ENCODE data around the gene RBM15.

RBM15 gene

GRCh38 chr1:110338886-110339406 is at the start of gene RBM15:
Gene RBM15 (plus strand): TSS chr1:110339377. CDS start chr1:110339406, 29 bp downstream.
- DNase-seq (ENCODE audit: low read depth, low spot score) = peak; percentile 99
- H3K9me3 ChIP-seq (ENCODE audit: control insufficient read depth, insufficient read depth, low read length) = no peaks in the 10 kb centered on the region
- no CpG with 5 or more reads among the region's 25 CpGs for WGBS (ENCODE audit: insufficient coverage, insufficient read length)
- H3K27me3 ChIP-seq (ENCODE audit: control insufficient read depth, insufficient read depth, low read length) = no peaks in the 10 kb centered on the region
- H3K4me3 ChIP-seq (ENCODE audit: low read length) = peak within 1 kb of the TSS; percentile 95
- no peak within 1 kb of the TSS for H3K27ac ChIP-seq (ENCODE audit: low read length)
- H3K4me1 ChIP-seq (ENCODE audit: control insufficient read depth, insufficient read depth, low read length) = no peaks in the 10 kb centered on the region
- peaks cover 7% of the 10 kb centered on the region; the same call in 1 of the 2 replicates for H3K36me3 ChIP-seq (ENCODE audit: control insufficient read depth, insufficient read depth, low read length)

- no peaks in the 10 kb centered on the region for H3K9me3 ChIP-seq (ENCODE audit: control insufficient read depth, insufficient read depth, low read length)
Measured at GRCh38 chr1:110291241-110292030, 47.7 kb upstream of the RBM15 start.

GRCh38 chr1:110292031-110292741 is 47.0 kb upstream of the RBM15 start:
- H3K27me3 ChIP-seq (ENCODE audit: control insufficient read depth, insufficient read depth, low read length) = no peaks in the 10 kb centered on the region
- no peaks in the 10 kb centered on the region for H3K4me1 ChIP-seq (ENCODE audit: control insufficient read depth, insufficient read depth, low read length)
- no peaks in the 10 kb centered on the region for H3K9me3 ChIP-seq (ENCODE audit: control insufficient read depth, insufficient read depth, low read length)
- no peak overlapping the region for H3K4me3 ChIP-seq (ENCODE audit: low read length)
- DNase-seq (ENCODE audit: low read depth, low spot score) = no peak
- no peak overlapping the region for H3K27ac ChIP-seq (ENCODE audit: low read length)
- no peaks in the 10 kb centered on the region for H3K36me3 ChIP-seq (ENCODE audit: control insufficient read depth, insufficient read depth, low read length)
- WGBS (ENCODE audit: insufficient coverage, insufficient read length) = no CpG with 5 or more reads among the region's 7 CpGs

More at GRCh38 chr1:110291241-110292030, 47.7 kb upstream of the RBM15 start:
- Histone ChIP-seq H3K27me3 (ENCODE audit: control insufficient read depth, insufficient read depth, low read length) (no peaks in the 10 kb centered on the region), H3K27ac (ENCODE audit: low read length) (no peak overlapping the region), H3K4me3 (ENCODE audit: low read length) (no peak overlapping the region), H3K4me1 (ENCODE audit: control insufficient read depth, insufficient read depth, low read length) (no peaks in the 10 kb centered on the region), H3K36me3 (ENCODE audit: control insufficient read depth, insufficient read depth, low read length) (no peaks in the 10 kb centered on the region)
- DNase-seq (ENCODE audit: low read depth, low spot score) = no peak
- no CpG with 5 or more reads among the region's 7 CpGs for WGBS (ENCODE audit: insufficient coverage, insufficient read length)

GRCh38 chr1:110293601-110294104 is 45.5 kb upstream of the RBM15 start:
- H3K36me3 ChIP-seq (ENCODE audit: control insufficient read depth, insufficient read depth, low read length) = no peaks in the 10 kb centered on the region
- H3K9me3 ChIP-seq (ENCODE audit: control insufficient read depth, insufficient read depth, low read length) = no peaks in the 10 kb centered on the region
- WGBS (ENCODE audit: insufficient coverage, insufficient read length) = no CpG with 5 or more reads among the region's 9 CpGs
- no peaks in the 10 kb centered on the region for H3K27me3 ChIP-seq (ENCODE audit: control insufficient read depth, insufficient read depth, low read length)
- DNase-seq (ENCODE audit: low read depth, low spot score) = no peak
- no peak overlapping the region for H3K4me3 ChIP-seq (ENCODE audit: low read length)
- H3K27ac ChIP-seq (ENCODE audit: low read length) = no peak overlapping the region
- H3K4me1 ChIP-seq (ENCODE audit: control insufficient read depth, insufficient read depth, low read length) = no peaks in the 10 kb centered on the region

- no peak for DNase-seq (ENCODE audit: low read depth, low spot score)
- WGBS (ENCODE audit: insufficient coverage, insufficient read length) = no CpG with 5 or more reads among the region's 9 CpGs
- no peaks in the 10 kb centered on the region for H3K36me3 ChIP-seq (ENCODE audit: control insufficient read depth, insufficient read depth, low read length)
- no peaks in the 10 kb centered on the region for H3K4me1 ChIP-seq (ENCODE audit: control insufficient read depth, insufficient read depth, low read length)
- no peaks in the 10 kb centered on the region for H3K27me3 ChIP-seq (ENCODE audit: control insufficient read depth, insufficient read depth, low read length)
- no peak overlapping the region for H3K4me3 ChIP-seq (ENCODE audit: low read length)
- no peak overlapping the region for H3K27ac ChIP-seq (ENCODE audit: low read length)
- H3K9me3 ChIP-seq (ENCODE audit: control insufficient read depth, insufficient read depth, low read length) = no peaks in the 10 kb centered on the region
Measured at GRCh38 chr1:110294308-110294707, 44.9 kb upstream of the RBM15 start.

GRCh38 chr1:110298991-110299390 is 40.2 kb upstream of the RBM15 start:
- WGBS (ENCODE audit: insufficient coverage, insufficient read length) = no CpG with 5 or more reads among the region's 4 CpGs
- no peak for DNase-seq (ENCODE audit: low read depth, low spot score)
- Histone ChIP-seq H3K27ac (ENCODE audit: low read length) (no peak overlapping the region), H3K27me3 (ENCODE audit: control insufficient read depth, insufficient read depth, low read length) (no peaks in the 10 kb centered on the region), H3K4me3 (ENCODE audit: low read length) (no peak overlapping the region), H3K9me3 (ENCODE audit: control insufficient read depth, insufficient read depth, low read length) (no peaks in the 10 kb centered on the region), H3K4me1 (ENCODE audit: control insufficient read depth, insufficient read depth, low read length) (no peaks in the 10 kb centered on the region), H3K36me3 (ENCODE audit: control insufficient read depth, insufficient read depth, low read length) (no peaks in the 10 kb centered on the region)

- WGBS (ENCODE audit: insufficient coverage, insufficient read length) = no CpG with 5 or more reads among the region's 1 CpG
- Histone ChIP-seq H3K27ac (ENCODE audit: low read length) (no peak overlapping the region), H3K9me3 (ENCODE audit: control insufficient read depth, insufficient read depth, low read length) (no peaks in the 10 kb centered on the region), H3K4me3 (ENCODE audit: low read length) (no peak overlapping the region), H3K36me3 (ENCODE audit: control insufficient read depth, insufficient read depth, low read length) (no peaks in the 10 kb centered on the region), H3K27me3 (ENCODE audit: control insufficient read depth, insufficient read depth, low read length) (no peaks in the 10 kb centered on the region), H3K4me1 (ENCODE audit: control insufficient read depth, insufficient read depth, low read length) (no peaks in the 10 kb centered on the region)
- DNase-seq (ENCODE audit: low read depth, low spot score) = no peak
Measured at GRCh38 chr1:110300412-110301085, 38.6 kb upstream of the RBM15 start.

GRCh38 chr1:110302836-110303235 is 36.3 kb upstream of the RBM15 start:
- no peaks in the 10 kb centered on the region for H3K4me1 ChIP-seq (ENCODE audit: control insufficient read depth, insufficient read depth, low read length)
- WGBS (ENCODE audit: insufficient coverage, insufficient read length) = no CpG with 5 or more reads among the region's 3 CpGs
- no peaks in the 10 kb centered on the region for H3K9me3 ChIP-seq (ENCODE audit: control insufficient read depth, insufficient read depth, low read length)
- H3K4me3 ChIP-seq (ENCODE audit: low read length) = no peak overlapping the region
- no peaks in the 10 kb centered on the region for H3K27me3 ChIP-seq (ENCODE audit: control insufficient read depth, insufficient read depth, low read length)
- no peak overlapping the region for H3K27ac ChIP-seq (ENCODE audit: low read length)
- no peaks in the 10 kb centered on the region for H3K36me3 ChIP-seq (ENCODE audit: control insufficient read depth, insufficient read depth, low read length)
- no peak for DNase-seq (ENCODE audit: low read depth, low spot score)

GRCh38 chr1:110305900-110306420 is 33.2 kb upstream of the RBM15 start:
- Histone ChIP-seq H3K36me3 (ENCODE audit: control insufficient read depth, insufficient read depth, low read length) (no peaks in the 10 kb centered on the region), H3K9me3 (ENCODE audit: control insufficient read depth, insufficient read depth, low read length) (no peaks in the 10 kb centered on the region), H3K27ac (ENCODE audit: low read length) (no peak overlapping the region), H3K4me3 (ENCODE audit: low read length) (no peak overlapping the region), H3K4me1 (ENCODE audit: control insufficient read depth, insufficient read depth, low read length) (no peaks in the 10 kb centered on the region), H3K27me3 (ENCODE audit: control insufficient read depth, insufficient read depth, low read length) (no peaks in the 10 kb centered on the region)
- no CpG with 5 or more reads among the region's 2 CpGs for WGBS (ENCODE audit: insufficient coverage, insufficient read length)
- no peak for DNase-seq (ENCODE audit: low read depth, low spot score)

Data from iPS DF 6.9 (cell line).